PFSK-1 (cell line): ENCODE measurements around the gene POLA1.

Experiments used
- POLR2AphosphoS5 ChIP-seq: IDR thresholded peaks from 2 replicates; pipeline ENCODE4 v1.6.1; 2012; ENCODE audit warnings: low read depth, mild to moderate bottlenecking, control low read depth, low read length, moderate library complexity
- REST ChIP-seq, 2 experiments: IDR thresholded peaks; 2 replicates each; pipeline versions ENCODE4 v1.6.1 to v1.8.0; 2011 to 2012; ENCODE audit warnings: low read depth in 2 of 2, low read length in 2 of 2, control low read depth in 1 of 2, inconsistent platforms in 1 of 2, mild to moderate bottlenecking in 1 of 2, moderate library complexity in 1 of 2; ENCODE audit not compliant: insufficient read depth in 1 of 2
- SIN3A ChIP-seq: IDR thresholded peaks from 2 replicates; pipeline ENCODE4 v1.6.1; 2012; ENCODE audit warnings: mild to moderate bottlenecking, low read length, moderate library complexity, borderline replicate concordance; ENCODE audit not compliant: insufficient read depth
- TAF1 ChIP-seq: IDR thresholded peaks from 2 replicates; pipeline ENCODE4 v1.6.1; 2012; ENCODE audit warnings: low read length, control low read depth, borderline replicate concordance; ENCODE audit not compliant: insufficient read depth

GRCh38 chrX:25004485-25005032 is 310.8 kb downstream of the POLA1 start:
- TF ChIP-seq POLR2AphosphoS5 = no peak
- no peak for TF ChIP-seq TAF1
- no peak for TF ChIP-seq REST (IDR thresholded peaks at IDR 0.05; ENCODE audit: insufficient read depth in 1 of 2, low read depth in 2 of 2, low read length in 2 of 2)
- no peak for TF ChIP-seq SIN3A
